HG02623 (cell line): ENCODE measurements around the gene UNC5B.
"Not testable (repeated sequence)": the region's sequence is repeated elsewhere in the genome, so short reads cannot be mapped to it uniquely, and the experiment has no call there.

Experiments used
- ATAC-seq: cut with Tn5 transposase; IDR thresholded peaks from one replicate; pipeline ENCODE4 v1.9.1; 2021; ENCODE audit warnings: moderate library complexity; ENCODE audit not compliant: unreplicated experiment

The UNC5B gene

DNA sequence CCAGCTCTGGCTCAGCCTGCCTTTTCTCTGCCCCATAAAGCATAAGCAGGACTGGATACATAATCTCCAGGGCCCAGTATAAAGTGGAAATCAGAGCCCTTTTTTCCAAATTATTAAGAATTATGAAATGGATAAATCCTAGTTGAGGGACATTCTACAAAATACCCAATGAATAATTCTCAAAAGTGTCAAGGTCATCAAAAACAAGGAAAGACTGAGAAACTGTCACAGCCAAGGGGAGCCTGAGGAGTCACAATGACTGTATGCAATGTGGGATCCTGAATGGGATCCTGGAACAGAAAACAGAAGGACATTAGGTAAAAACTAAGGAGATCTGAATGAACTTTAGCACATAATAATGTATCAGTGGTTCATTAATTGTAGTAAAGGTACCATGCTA, 4.8 kb upstream of the UNC5B start:
- ATAC-seq: no peak

DNA sequence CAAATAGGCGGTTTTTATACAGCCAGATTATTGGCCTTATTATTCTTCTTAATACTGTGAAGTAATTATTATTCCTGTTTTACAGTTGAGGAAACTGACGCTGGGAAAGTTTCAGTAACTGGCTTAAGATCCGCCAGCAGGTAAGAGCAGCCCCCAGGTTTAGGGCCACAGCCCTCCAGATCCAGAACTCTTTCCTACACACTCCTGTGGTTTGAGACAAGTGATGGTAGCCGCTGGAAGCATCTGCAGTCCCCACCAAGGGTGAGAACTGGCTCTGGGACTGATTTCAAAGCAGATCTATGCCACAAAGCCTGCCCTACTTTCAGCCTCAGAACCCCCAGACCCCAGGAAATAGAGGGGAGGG, 3.0 kb upstream of the UNC5B start:
- no peak for ATAC-seq

DNA sequence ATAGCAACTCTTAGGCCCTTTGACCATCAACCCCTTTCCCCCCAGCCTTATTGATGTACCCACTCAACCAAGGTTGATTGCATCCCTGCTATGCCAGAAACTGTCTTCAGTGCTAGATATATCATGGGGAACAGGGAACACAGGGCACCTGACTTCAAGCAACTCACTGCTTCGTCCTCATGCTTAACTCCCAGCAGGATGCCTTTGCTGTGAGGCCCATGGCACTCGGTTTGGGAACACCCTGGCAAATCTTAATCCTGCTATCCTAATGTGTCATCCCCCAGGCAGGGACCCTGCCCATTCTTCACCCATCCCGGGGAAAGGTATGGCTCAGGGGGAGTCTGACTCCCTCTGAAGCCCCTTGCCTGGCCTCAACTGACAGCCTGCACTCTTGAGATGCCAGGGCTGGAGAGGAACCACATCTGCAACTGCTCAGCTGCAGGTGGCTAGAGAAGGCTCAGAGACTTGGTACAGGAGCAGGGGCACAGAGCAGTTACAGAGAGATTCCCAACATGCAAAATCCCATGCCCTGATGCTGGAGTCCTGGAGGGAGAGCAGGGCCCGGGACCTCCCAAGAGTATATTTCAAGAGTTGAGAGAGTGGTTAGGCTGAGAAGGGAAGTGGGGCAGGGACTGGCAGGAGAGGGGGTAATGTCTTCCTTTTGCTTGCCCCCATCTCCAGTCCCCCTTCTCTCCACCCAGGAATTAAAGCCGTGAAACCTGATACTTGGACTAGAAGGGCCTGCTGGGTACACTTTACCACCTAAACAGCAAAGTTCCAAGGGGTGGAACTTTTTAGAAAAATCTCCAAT, 2.4 kb upstream of the UNC5B start:
- ATAC-seq: no peak

DNA sequence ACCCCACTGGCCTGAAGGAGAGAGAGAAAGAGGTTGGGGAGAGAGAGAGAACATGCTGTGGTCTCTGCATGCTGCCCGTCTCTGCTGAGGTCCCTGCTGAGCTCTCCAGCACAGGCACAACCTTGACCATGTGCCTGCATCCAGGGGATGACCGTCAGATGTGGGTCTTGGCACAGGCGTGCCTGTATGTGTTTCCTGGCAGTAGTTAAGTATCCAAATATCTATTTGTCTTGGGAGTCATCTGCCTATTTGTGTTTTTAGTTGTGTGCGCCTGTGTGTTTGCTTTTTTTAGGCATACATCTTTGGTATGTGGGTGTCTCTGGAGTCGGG, 1.9 kb upstream of the UNC5B start:
- ATAC-seq: no peak

DNA sequence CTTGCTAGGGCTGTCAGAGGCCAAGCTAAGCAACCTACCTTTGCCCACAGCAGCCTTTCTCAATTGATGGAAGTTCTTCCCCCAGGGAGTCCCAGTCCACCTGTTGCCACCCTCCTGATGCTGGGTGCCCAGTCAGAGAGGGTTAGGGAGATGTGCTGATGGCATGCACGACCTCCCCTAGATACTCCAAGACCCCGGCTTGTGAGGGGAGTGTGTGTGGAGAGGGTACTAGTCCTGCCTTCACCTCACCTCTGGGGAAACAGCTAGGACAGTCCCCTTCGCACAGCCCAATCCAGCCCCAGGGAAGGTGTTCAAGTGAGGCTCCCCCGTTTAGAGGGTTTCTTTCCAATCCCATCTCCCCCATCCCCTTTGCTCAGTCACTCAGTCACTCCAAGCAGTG, 1.3 kb upstream of the UNC5B start:
- no peak for ATAC-seq

DNA sequence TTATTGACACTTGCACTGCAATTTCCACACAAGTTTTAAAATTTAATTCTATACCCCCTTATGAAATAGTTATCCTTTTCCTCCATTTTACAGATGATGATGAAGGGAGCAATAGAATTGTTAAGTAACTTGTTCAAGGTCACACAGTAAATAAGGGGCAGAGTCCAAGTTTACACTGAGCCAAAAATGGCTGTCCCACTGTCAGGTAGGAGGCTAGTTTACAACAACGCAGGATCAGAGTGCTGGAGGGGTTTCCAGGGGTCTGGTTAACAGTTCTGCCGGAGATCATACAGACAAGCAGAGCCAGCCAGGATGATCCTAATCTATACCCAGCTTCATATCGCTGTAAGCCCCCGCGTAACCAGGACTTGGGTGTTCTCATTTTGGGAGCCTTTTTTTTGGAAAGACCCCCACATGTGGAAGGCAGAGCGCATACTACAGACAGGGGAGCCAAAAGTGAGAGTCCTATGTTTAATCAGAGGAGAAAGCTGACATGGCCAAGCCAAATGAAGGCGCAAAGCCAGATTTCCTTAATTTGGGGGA, 524 bp upstream of the UNC5B start:
- no peak for ATAC-seq

DNA sequence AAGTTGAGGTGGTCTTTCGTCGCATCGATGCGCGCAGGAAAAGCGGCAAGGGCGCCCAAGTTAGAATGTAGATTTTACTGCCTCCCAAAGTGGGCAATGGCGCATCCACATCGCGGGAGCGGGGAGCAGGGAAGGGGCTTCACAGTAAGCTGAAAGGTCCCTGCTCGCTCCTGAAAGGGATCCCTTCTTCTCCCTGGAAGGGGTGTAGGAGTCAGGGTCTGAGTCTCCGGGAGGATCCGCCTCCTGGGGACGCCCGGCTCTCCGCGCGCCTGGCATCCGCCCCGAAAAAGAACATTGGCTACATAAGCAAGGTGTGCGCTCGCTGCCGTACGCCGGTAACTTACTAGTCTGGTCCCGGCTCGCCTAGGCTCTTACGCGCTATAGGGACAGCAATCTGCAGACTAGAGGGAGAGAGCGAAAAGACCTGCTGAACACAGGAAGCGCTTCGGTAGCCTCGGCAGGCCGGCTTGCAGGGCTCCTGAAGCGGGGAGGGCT, 804 bp downstream of the UNC5B start:
- no peak for ATAC-seq

DNA sequence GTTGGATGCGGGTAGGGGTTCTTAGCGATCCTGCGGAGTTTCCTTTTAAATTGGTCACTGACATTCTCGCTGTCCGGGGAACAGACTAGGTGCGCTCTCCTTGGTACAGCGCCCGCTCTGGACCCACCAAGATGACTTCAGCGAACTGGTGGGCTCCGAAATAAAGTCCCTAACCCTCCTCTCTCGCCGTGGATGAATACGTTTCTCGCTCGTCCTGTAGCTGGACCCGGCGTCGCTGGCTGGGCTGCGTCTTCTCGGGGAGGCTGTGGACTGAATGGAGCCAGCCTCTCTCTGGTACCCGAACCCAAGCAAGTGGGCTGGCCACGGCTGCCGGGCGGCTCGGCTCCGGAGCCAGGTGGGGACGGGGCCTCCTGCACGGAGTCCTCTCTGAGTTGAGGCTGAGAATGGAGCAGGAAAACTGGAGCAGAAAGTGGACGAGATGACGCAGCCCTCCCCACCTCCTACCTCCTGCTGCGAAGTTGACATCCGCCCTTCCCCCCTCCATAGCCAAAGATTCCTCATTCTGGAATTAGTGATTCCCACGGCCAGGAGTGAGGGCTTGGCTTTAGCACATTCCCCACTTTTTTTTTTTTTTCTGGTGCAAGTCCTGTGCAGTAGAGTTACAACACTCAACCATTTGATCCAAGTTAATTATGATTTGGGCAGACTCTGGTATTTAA, 1.5 kb downstream of the UNC5B start:
- no peak for ATAC-seq

DNA sequence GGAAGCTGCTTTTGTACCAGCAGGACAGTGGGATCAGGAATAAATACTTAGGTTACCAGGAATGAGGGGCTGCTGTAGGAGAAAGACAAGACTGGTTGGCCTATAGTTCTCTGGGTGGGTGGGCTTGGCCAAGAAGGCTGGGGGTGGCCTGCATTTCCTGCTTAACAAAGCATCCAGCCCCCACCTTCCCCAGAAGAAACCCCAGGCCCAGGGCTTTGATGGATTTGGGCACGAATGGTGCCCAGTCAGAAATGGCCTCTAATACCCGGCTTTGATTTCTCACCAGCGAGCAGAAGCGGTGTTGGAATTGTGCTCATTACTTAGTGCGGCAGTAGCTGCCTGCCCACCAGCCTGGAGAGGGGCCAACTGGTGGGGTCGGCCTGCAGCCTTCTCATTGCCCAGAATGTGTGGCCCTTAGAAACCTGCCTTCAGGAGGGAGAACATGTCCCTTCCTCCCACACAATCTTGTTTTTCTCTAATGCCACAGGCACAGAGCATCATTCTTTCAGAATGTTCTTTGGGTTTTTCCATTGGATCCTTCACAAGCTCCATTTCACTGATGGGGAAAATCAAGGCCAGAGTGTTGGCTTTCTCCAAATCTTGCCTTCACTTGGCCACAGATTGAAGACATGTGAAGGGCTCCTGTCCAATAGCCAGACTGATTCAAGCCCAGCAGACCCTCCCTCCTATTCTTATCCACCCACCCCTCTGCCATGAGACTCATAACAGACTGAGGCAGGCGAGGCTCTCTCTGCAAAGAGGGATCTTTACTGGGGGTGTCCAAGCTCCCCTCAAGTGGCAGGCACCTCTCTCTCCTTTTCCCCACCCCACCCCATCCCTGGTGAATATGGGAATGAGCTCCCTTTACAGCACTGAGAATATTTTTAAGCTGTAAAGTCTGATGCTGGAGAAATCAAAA, 2.5 kb downstream of the UNC5B start:
- ATAC-seq: no peak

DNA sequence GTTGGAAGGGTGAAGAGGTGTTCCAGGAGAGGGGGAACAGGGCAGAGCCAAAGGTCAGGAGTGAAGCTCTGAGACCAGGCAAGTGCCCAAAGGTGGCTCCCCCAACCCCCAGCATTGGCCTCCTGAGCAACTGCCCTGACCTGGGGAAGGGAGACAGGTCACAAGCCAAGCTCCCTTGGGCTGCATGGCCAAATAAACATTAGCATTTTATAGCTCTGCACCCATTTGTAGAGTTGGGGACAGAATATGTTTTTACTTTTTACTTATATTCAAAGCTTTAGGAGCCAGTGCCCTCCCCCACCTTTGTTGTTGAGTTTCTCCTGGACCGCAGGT, 4.0 kb downstream of the UNC5B start:
- ATAC-seq: no peak

DNA sequence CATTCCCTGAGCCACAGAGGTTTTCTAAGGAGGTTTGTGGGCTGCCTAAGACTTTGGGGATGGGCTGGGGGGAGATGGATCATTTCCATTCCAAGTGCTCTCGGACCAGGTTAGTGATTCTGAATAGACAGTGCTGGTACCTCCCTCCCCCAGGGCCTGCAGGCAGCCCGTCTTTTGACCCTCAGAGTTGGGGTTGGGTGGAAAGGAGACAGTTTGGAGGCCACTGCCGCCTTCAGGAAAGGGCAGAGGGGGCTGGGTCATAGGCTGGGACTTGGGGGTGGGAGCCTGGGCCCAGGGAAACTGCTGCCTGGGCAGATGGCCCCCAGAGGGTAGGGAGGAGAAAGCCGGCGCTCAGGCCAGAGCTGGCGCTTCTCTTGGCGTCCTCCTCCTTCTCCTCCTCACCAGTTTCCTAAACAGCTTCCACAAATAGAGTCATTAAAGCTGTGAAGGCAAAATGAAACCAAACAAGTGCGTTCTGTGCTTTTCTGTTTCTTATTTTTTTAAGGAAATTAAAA, 4.4 kb downstream of the UNC5B start:
- ATAC-seq: no peak

DNA sequence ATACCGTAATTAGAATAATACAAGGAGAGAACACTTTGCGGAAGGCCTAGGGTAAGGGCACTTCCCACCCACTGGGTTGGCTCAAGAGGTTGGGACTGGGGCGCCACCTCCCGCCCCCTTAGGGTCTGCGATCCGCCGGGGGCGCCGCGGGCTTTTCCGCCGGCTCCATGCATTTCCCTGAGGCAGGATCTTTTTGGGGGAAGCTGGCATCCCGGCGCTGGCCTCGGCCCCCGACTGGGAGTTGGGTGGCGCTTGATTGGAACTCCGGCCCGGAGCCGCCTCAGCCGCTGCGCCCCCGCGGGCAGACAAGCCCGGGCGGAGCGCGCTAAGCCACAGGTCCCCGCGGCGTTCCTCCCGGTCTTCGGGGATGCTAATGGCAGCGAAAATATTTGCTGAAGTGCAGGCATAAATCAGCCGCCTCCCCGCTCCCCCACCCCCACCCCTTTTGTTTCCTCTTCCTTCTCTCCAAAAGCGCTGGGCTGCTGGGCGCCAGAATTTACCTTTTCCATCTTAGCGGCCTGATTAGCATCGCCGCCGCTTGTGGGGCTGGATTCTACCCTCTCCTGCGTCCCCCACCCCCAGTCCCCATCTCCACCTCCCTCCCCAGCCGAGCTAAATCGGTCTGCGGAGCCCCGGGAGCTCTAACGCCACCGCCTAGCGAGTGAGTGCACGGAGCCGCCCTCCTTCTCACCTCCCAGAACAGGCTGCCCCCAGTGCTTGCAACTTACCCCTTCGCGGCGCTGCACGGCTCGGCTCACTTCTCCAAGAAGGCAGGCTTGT, 5.1 kb downstream of the UNC5B start:
- ATAC-seq: no peak

DNA sequence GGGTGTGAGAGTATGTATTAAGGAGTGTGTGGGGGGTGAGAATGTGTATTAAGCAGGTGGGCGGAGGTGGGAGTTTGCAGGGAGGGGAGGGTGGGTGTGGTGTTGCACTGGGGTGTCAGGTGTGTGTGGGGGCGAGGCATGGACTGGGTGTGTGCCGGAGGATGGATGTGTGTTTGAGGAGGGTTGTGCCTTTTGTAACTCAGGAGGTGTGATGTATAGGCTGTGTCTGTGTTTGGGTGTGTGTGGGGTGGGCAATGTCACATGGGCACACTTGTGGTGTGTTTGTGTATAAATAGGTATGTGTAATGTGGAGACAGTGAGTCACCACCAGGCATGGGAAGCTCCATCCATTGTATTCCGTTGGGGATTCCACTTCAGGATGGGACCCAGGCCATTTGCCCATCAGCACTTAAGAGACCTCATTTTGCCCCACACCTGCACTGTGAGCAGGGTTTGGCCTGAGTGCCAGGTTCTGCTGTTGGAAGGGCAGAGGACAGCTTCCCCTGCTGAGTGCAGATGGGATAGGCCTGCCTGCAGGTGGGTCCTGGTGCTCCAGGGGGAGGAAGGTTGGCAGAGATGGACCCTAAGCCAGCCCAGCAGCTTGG, 5.8 kb downstream of the UNC5B start:
- no peak for ATAC-seq

DNA sequence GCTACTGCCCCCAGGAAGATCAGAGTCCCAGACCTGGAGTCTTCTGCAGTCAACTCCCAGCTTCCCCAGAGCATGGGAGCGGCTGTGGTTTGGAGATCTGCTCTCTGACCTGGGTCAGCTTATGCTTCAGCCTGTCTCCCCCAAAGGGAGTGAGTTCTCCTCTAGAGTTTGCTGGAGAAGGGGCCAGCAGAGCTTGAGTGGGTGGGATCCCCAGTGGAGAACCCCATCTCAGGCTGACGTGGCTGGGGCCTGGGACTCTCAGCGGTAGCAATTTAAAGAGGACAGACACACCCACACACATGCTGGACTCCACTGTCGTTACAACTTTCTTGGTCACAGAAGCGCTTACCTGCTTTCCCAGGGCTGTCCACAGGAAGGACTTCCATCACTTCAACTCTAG, 6.3 kb downstream of the UNC5B start:
- ATAC-seq: no peak

DNA sequence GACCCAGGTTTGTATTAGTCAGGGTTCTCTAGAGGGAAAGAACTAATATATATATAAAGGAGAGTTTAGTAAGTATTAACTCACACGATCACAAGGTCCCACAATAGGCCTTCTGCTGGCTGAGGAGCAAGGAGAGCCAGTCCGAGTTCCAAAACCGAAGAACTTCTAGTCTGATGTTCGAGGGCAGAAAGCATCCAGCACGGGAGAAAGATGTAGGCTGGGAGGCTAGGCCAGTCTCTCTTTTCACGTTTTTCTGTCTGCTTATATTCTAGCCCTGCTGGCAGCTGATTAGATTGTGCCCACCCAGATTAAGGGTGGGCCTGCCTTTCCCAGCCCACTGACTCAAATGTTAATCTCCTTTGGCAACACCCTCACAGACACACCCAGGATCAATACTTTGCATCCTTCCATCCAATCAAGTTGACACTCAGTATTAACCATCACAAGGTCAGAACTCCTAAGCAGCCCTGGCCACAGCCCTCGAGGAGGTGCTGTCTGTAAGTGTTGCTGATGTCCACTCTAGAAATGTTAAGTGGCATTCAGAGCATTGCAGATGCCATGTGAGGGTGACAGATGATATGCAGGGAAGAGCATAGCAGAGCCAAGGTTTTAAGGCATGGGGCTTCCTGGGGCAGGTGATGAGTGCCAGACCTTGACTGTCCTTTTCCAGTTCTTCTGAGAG, 7.0 kb downstream of the UNC5B start:
- ATAC-seq: not testable (repeated sequence)

DNA sequence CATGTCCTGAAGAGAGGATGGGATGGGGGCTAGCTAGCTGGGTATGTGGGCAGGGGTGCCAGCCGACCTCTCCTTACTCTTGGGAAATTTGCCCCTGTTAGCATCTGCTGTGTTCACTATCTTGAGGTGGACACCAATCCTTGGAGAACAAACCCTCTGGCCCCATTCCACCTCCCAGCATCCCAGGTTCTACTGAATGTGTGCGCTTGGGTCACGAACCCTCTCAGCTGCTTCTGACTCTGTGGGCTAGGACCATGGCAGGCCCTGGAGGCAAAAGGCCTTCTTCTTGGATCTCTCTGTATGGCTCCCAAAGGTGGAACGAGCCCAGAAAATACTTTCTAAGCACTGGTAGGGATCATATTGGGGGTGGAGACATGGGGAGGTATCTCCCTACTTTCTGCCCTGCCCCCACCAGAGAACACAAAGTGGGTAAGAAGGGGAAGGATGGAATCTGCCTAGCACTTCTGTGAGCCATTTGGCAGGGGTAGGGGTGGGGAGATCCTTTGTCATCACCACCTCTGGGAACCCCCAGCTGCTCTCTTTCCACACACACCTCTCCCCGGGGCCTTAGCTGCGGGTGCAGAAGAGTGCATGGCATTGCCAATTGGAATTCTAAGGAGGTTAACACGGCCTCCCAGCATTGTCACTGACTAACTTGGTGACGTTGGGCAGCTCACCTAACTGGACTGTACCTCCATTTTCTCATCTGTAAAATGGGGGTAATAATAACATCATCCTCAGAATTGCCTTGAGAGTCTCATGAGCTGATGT, 7.7 kb downstream of the UNC5B start:
- no peak for ATAC-seq

DNA sequence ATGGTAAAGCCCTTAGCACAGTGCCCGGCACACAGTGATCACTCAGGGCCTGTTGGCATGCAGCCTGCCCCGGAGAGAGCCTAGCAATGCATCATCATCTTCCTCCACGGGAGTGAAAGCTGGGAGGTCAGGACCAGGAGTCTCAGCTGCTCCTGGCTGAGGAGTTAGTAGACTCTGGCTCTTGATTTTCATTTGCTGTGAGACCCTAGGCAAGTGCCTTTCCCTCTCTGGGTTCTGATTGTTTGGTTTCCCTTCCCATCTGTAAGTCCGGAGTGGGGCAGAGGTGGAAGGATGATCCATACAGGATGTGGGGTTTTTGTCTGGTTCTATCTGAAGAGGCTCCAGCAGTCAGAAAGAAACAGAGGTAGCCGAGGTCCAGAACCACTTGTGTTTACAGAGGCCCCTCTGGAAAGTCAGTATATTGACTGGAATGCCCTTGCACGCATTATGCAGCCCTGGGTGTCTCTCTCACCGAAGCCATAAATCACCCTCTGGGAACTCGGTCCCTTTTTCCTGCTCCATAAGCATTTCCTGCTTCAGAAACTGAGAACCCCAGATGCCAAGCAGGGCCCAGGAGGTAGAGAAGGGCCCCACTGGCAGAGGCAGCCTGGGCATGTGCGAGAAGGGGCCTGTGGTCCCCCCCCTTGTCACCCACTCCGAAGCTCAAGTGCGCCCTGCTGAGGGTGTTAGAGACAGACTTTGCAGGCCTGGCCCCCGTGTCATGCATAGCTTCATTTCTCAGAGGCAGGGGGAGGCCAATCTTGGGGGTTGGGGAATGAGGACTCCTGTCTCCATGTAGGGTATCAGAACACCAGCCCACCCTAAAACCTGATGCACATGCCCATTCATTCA, 8.5 kb downstream of the UNC5B start:
- ATAC-seq: no peak
